ENCODE measurements around the gene FRYL.
"Not testable (repeated sequence)": the region's sequence is repeated elsewhere in the genome, so short reads cannot be mapped to it uniquely, and the experiment has no call there.

DNA sequence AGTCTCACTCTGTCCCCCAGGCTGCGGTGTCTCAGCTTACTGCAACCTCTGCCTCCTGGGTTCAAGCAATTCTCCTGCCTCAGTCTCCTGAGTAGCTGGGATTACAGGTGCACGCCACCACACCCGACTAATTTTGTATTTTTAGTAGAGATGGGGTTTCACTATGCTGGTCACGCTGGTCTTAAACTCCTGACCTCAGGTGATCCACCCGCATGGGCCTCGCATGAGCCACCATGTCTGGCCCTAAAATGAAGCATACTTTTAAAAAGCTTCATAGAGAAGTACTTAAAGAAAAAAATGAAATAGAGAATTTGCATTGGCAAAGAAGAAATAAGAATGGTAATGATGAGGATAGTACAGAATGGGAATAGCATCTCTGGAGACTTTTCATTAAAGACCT is 82.6 kb downstream of the FRYL start:
- TF ChIP-seq, protein P1, sequence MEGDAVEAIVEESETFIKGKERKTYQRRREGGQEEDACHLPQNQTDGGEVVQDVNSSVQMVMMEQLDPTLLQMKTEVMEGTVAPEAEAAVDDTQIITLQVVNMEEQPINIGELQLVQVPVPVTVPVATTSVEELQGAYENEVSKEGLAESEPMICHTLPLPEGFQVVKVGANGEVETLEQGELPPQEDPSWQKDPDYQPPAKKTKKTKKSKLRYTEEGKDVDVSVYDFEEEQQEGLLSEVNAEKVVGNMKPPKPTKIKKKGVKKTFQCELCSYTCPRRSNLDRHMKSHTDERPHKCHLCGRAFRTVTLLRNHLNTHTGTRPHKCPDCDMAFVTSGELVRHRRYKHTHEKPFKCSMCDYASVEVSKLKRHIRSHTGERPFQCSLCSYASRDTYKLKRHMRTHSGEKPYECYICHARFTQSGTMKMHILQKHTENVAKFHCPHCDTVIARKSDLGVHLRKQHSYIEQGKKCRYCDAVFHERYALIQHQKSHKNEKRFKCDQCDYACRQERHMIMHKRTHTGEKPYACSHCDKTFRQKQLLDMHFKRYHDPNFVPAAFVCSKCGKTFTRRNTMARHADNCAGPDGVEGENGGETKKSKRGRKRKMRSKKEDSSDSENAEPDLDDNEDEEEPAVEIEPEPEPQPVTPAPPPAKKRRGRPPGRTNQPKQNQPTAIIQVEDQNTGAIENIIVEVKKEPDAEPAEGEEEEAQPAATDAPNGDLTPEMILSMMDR (IDR thresholded peaks at IDR 0.05; ENCODE audit: poor library complexity) = not testable (repeated sequence)
- TF ChIP-seq EZH2 (IDR thresholded peaks at IDR 0.05; ENCODE audit: borderline replicate concordance); EZH2phosphoT487 (IDR thresholded peaks at IDR 0.05; ENCODE audit: low read depth, severe bottlenecking, unreplicated experiment): not testable (repeated sequence)

Data from hepatocyte (in vitro differentiated cells).